Right lobe of liver (tissue), 6 donors: ENCODE data around the gene TAPBPL. TPM values are rescaled to one million over a fixed set of nuclear protein-coding genes. Genes with fewer than 3 reads are reported as not detected.

Experiments
- ATAC-seq, 4 donors: fragments of 200-7000 bp; cut with Tn5 transposase; one replicate each; pipeline ENCODE4 v1.9.1; 2020; ENCODE audit warnings: mild to moderate bottlenecking in 4 of 4, moderate library complexity in 4 of 4
- DNase-seq, 3 donors: peaks; one replicate each; pipeline ENCODE4 v3.0.0-alpha.2; 2020
- H3K27ac ChIP-seq, 3 donors: fragments of 200-600 bp; one replicate each; pipeline ENCODE4 v1.8.0; 2022
- H3K27me3 ChIP-seq, 2 donors: fragments of 200-600 bp; one replicate each; pipeline ENCODE4 v1.8.0; 2022
- H3K36me3 ChIP-seq, 4 donors: fragments of 200-600 bp; sonication (generic) in 1 of 4; one replicate each; pipeline versions ENCODE4 v1.5.1 to v1.8.0; 2017 to 2022; ENCODE audit warnings: control low read depth in 1 of 4
- H3K4me1 ChIP-seq, 4 donors: fragments of 200-600 bp; sonication (generic) in 1 of 4; one replicate each; pipeline versions ENCODE4 v1.5.1 to v1.8.0; 2017 to 2022; ENCODE audit warnings: control low read depth in 1 of 4
- H3K4me3 ChIP-seq, 3 donors: fragments of 200-600 bp; one replicate each; pipeline ENCODE4 v1.8.0; 2022
- H3K9me3 ChIP-seq, 4 donors: fragments of 200-600 bp; sonication (generic) in 1 of 4; one replicate each; pipeline versions ENCODE4 v1.5.1 to v1.8.0; 2017 to 2022; ENCODE audit warnings: control low read depth in 1 of 4
- POLR2A ChIP-seq: fragments of 450-650 bp; IDR thresholded peaks from one replicate; pipeline ENCODE4 v1.6.1; 2017; ENCODE audit warnings: antibody characterized with exemption, mild to moderate bottlenecking
- WGBS: methylation state at CpG from one replicate; pipeline ENCODE4 v1.1.6; 2018; ENCODE audit warnings: low coverage, low lambda C conversion rate; ENCODE audit not compliant: insufficient coverage; ENCODE audit errors: missing lambda C conversion rate; 5-methylcytosine and 5-hydroxymethylcytosine counted together
- intact Hi-C, 2 donors: fragments of 100-400 bp; cut with DNase I; formaldehyde crosslinking; loops; one replicate each; pipeline versions ENCODE4 v1.11.2 to v1.14.1; 2022
- total RNA-seq, 6 experiments: library from RNA; depleted of rRNA in 2 of 6; stranded (reverse); fragments of >200 nt in 2 of 6; fragmentation: NEBNext Ultra II Directional in 3 of 6; extraction: Animal tissue kit (Norgen Biotek cat#: 25700) in 3 of 6; gene quantifications; one replicate each; pipeline versions ENCODE4 v1.1.0 to v1.2.4, GENCODE V29; 2016 to 2023
- TF ChIP-seq, protein P1 (sequence below), 4 donors: fragments of 200-600 bp in 3 of 4; fragments of 450-650 bp in 1 of 4; IDR thresholded peaks; one replicate each; pipeline versions ENCODE4 v1.5.1 to v1.8.0; 2016 to 2022; ENCODE audit warnings: antibody characterized with exemption in 4 of 4, mild to moderate bottlenecking in 2 of 4
- donor health status: DM: no; HTN: yes; CAD: no.
- donor health status: DM: no; HTN: no; CAD: no.
- donor health status: DM: no; HTN: no; CAD: no.
- donor health status: DM: no; HTN: yes; CAD: no.
- donor health status: DM: no; HTN: yes; CAD: no.

TAPBPL gene
- total RNA-seq, 6 experiments from 2014 or later = 13.8 to 29.3 (median 21.4) TPM

DNA sequence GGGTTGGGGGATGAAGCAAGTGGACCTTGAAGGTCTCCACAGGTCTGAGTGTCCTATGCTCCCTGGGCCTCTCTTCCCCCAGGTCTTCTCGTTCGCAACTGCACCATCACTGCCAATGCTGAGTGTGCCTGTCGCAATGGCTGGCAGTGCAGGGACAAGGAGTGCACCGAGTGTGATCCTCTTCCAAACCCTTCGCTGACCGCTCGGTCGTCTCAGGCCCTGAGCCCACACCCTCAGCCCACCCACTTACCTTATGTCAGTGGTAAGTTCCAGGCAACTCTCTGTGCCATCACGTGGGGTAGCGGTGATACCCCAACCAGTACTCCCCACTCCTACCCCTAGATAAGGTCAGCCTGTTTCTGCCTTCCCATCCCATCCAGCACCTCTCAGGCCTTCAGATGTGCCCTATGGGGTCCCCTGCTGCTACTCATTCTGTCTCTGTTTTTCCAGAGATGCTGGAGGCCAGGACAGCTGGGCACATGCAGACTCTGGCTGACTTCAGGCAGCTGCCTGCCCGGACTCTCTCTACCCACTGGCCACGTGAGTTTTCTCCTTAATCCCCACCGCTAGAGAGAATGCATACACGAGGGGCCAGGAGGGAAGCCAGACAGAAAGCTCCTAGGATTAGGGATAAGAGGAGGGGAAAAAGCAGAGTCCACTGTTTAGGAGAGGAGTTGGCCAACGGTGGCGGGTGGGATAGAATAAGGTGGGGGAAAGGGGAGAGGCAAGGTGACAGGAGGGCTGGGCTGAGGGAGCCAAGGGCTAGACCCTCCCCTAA, 1.6 kb upstream of the TAPBPL start:
- Histone ChIP-seq H3K9me3 (no peaks in the 10 kb centered on the region), H3K36me3 (peaks cover 0 to 20% (median 0%) of the 10 kb centered on the region in 4 donors), H3K4me3 (peak overlapping the region in 2 of 3 donors; percentile 79 to 92), H3K27ac (peak overlapping the region in 1 of 3 donors; percentile 96), H3K4me1 (peaks cover 0 to 13% (median 6%) of the 10 kb centered on the region in 4 donors), H3K27me3 (no peaks in the 10 kb centered on the region)
- TF ChIP-seq, protein P1, sequence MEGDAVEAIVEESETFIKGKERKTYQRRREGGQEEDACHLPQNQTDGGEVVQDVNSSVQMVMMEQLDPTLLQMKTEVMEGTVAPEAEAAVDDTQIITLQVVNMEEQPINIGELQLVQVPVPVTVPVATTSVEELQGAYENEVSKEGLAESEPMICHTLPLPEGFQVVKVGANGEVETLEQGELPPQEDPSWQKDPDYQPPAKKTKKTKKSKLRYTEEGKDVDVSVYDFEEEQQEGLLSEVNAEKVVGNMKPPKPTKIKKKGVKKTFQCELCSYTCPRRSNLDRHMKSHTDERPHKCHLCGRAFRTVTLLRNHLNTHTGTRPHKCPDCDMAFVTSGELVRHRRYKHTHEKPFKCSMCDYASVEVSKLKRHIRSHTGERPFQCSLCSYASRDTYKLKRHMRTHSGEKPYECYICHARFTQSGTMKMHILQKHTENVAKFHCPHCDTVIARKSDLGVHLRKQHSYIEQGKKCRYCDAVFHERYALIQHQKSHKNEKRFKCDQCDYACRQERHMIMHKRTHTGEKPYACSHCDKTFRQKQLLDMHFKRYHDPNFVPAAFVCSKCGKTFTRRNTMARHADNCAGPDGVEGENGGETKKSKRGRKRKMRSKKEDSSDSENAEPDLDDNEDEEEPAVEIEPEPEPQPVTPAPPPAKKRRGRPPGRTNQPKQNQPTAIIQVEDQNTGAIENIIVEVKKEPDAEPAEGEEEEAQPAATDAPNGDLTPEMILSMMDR (IDR thresholded peaks at IDR 0.05) = no peak
- TF ChIP-seq POLR2A = no peak
- ATAC-seq (no peak), DNase-seq (peak in 1 of 3 donors; percentile 37)
- intact Hi-C loops = loop anchor here in 1 of 2 donors (10.0 kb wide), 1 partner anchor 125 kb away; no protein-coding TSS in a partner anchor
- 81% methylated on average over 8 of the region's 16 CpGs for WGBS

DNA sequence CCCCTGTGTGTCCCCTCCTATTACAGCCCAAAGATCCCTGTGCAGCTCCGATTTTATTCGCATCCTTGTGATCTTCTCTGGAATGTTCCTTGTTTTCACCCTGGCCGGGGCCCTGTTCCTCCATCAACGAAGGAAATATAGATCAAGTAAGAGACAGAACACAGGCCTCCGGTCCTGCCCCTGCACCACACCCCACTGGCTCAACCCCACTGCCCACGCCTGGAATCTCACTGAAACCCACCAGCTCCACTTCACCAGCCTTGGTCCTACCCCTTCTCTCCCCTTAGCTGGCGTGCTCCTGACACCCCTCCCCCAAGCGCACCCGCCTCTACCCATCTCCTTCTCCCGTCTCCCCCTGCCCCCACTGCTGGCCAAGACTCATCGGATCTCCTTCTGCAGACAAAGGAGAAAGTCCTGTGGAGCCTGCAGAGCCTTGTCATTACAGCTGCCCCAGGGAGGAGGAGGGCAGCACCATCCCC, 934 bp upstream of the TAPBPL start:
- WGBS = 4% methylated on average over 9 of the region's 11 CpGs
- DNase-seq = peak in 2 of 3 donors; percentile 56 to 58
- Histone ChIP-seq H3K27ac (peak overlapping the region; percentile 94 to 96 (median 96)), H3K4me3 (peak overlapping the region; percentile 79 to 92 (median 80)), H3K9me3 (no peaks in the 10 kb centered on the region), H3K27me3 (no peaks in the 10 kb centered on the region), H3K4me1 (peaks cover 0 to 13% (median 6%) of the 10 kb centered on the region in 4 donors), H3K36me3 (peaks cover 0 to 22% (median 0%) of the 10 kb centered on the region in 4 donors)
- no peak for ATAC-seq
- no peak for TF ChIP-seq POLR2A
- TF ChIP-seq, protein P1 (IDR thresholded peaks at IDR 0.05) = no peak
- intact Hi-C loops = loop anchor here in 1 of 2 donors (10.0 kb wide), 1 partner anchor 126 kb away; no protein-coding TSS in a partner anchor

DNA sequence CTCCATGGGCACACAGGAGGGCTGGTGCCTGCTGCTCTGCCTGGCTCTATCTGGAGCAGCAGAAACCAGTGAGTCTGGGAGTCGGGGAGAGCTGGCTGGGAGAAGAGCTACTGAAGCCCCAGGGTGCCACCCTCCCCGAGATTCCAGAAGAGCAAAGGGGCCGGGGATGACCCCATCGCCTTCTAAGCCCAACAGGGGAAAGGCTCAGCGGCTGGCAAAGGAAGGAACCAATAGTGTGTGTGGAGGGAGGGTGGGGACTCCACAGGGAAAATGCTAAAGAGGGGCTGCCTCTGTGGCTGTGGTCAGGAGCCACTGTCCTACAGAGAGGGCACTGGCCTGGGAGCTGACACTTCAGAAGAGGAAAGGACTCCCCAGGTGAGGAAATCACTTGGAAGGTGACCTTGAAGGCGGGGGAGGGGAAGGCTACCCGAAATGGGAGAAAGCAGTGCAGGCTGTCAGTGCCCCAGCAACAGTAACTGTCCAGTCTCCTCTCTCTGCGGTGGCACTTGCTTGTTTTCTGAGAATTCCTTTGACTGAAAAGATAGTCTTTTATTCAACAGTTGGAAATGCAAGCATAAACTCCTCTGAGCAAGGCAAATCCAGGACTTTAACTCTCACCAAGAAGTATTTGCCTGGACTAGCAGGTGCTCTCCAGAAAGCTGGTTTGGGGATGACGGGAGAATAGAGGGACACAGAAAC, 552 bp downstream of the TAPBPL start:
- ATAC-seq = peak; percentile 40 to 53 (median 49)

More for the DNA sequence above, 552 bp downstream of the TAPBPL start:
- WGBS = 0% methylated on average over 9 of the region's 9 CpGs
- peak in 2 of 3 donors; percentile 64 to 67 for DNase-seq
- Histone ChIP-seq H3K4me1 (peaks cover 0 to 13% (median 6%) of the 10 kb centered on the region in 4 donors), H3K27ac (peak overlapping the region; percentile 94 to 96 (median 96)), H3K4me3 (peak overlapping the region; percentile 79 to 92 (median 80)), H3K36me3 (peaks cover 0 to 32% (median 0%) of the 10 kb centered on the region in 4 donors), H3K9me3 (no peaks in the 10 kb centered on the region), H3K27me3 (no peaks in the 10 kb centered on the region)
- TF ChIP-seq POLR2A = no peak
- TF ChIP-seq, protein P1 (IDR thresholded peaks at IDR 0.05) = no peak
- intact Hi-C loops = loop anchor here in 1 of 2 donors (10.0 kb wide), 1 partner anchor 128 kb away; no protein-coding TSS in a partner anchor
